ENCODE measurements around the gene SLC2A11.

The SLC2A11 gene

DNA sequence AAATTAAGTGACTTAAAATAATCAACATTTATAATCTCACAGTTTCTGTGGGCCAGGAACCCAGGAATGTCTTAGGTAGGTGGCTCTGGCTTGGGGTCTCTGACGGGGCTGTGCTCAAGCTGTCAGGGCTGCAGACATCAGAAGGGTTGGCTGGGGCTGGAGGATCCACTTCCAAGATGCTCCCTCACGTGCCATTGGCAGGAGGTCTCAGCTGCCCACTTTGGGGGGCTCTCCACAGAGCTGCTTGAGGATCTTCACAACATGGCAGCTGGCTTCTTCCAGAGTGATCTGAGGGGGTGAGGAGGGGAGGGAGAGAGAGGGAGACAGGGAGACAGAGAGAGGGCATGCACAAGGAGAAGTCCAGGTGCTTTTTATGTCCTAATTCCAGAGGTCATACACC, 18.1 kb downstream of the SLC2A11 start:
- Mint-ChIP-seq H3K36me3 (ENCODE audit: low read depth) (peaks cover 59% of the 10 kb centered on the region), H3K4me3 (no peak overlapping the region), H3K9me3 (no peaks in the 10 kb centered on the region), H3K27ac (no peak overlapping the region), H3K27me3 (ENCODE audit: low read depth, poor library complexity) (peaks cover 7% of the 10 kb centered on the region), H3K4me1 (peaks cover 12% of the 10 kb centered on the region)
- no peak for DNase-seq
- TF ChIP-seq, protein P1, sequence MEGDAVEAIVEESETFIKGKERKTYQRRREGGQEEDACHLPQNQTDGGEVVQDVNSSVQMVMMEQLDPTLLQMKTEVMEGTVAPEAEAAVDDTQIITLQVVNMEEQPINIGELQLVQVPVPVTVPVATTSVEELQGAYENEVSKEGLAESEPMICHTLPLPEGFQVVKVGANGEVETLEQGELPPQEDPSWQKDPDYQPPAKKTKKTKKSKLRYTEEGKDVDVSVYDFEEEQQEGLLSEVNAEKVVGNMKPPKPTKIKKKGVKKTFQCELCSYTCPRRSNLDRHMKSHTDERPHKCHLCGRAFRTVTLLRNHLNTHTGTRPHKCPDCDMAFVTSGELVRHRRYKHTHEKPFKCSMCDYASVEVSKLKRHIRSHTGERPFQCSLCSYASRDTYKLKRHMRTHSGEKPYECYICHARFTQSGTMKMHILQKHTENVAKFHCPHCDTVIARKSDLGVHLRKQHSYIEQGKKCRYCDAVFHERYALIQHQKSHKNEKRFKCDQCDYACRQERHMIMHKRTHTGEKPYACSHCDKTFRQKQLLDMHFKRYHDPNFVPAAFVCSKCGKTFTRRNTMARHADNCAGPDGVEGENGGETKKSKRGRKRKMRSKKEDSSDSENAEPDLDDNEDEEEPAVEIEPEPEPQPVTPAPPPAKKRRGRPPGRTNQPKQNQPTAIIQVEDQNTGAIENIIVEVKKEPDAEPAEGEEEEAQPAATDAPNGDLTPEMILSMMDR (IDR thresholded peaks at IDR 0.05), result no peak

DNA sequence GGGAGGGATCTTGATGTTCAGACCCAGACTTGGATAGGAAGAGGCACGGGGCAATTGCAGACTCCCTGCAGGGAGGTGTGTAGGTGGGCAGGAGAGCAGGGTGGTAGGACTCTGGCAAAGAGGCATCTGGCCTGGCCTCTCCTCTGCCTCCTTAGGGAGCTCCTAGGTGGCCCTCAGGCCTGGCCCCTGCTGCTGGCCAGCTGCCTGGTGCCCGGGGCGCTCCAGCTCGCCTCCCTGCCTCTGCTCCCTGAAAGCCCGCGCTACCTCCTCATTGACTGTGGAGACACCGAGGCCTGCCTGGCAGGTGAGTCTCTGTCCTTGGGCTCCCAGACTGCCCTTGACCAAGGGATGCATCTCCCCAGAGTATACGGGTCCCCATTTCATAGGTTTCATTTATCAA, 19.9 kb downstream of the SLC2A11 start:
- TF ChIP-seq, protein P1 (IDR thresholded peaks at IDR 0.05), result no peak
- no peak for DNase-seq
- Mint-ChIP-seq H3K36me3 (ENCODE audit: low read depth) (peaks cover 75% of the 10 kb centered on the region), H3K27me3 (ENCODE audit: low read depth, poor library complexity) (peaks cover 7% of the 10 kb centered on the region), H3K9me3 (no peaks in the 10 kb centered on the region), H3K27ac (no peak overlapping the region), H3K4me1 (peaks cover 12% of the 10 kb centered on the region), H3K4me3 (no peak overlapping the region)

DNA sequence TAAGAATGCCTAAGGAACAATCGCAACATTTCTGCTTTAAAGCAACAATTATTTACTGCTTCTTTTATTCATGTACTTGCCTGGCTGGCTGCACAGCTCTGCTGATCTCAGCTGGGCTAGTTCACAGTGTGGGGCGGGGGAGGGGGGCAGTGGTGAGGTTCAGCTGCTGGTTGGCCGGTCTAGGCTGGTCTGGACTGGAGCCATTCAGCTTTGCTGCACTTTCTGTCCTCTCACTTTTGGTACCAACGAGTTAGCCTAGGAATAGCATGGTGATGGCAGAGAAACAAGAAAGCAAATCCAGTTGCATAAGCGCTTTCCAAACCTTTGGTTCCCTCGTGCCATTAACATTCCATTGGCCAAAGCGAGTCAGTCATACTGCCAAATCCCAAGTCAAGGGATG, 20.5 kb downstream of the SLC2A11 start:
- TF ChIP-seq, protein P1 (IDR thresholded peaks at IDR 0.05), result no peak
- peaks cover 12% of the 10 kb centered on the region for H3K4me1 Mint-ChIP-seq
- H3K36me3 Mint-ChIP-seq (ENCODE audit: low read depth), result peaks cover 75% of the 10 kb centered on the region
- no peak overlapping the region for H3K27ac Mint-ChIP-seq
- peaks cover 7% of the 10 kb centered on the region for H3K27me3 Mint-ChIP-seq (ENCODE audit: low read depth, poor library complexity)
- H3K4me3 Mint-ChIP-seq, result no peak overlapping the region
- no peaks in the 10 kb centered on the region for H3K9me3 Mint-ChIP-seq
- DNase-seq, result no peak

DNA sequence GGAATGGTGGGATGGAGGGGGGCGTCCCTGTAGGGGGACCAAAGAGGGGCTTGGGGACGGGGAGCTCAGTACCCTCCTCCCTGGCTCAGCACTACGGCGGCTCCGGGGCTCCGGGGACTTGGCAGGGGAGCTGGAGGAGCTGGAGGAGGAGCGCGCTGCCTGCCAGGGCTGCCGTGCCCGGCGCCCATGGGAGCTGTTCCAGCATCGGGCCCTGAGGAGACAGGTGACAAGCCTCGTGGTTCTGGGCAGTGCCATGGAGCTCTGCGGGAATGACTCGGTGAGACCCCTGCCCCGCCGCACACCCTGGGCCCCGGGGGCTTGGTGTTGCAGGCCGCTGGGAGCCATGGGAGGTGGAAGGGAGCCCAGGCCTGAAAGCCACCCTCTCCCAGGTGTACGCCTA, 24.7 kb downstream of the SLC2A11 start:
- no peak for DNase-seq
- H3K27ac Mint-ChIP-seq, result no peak overlapping the region
- no peak overlapping the region for H3K4me3 Mint-ChIP-seq
- H3K9me3 Mint-ChIP-seq, result no peaks in the 10 kb centered on the region
- H3K27me3 Mint-ChIP-seq (ENCODE audit: low read depth, poor library complexity), result peaks cover 4% of the 10 kb centered on the region
- H3K4me1 Mint-ChIP-seq, result peaks cover 12% of the 10 kb centered on the region
- peaks cover 57% of the 10 kb centered on the region for H3K36me3 Mint-ChIP-seq (ENCODE audit: low read depth)
- TF ChIP-seq, protein P1 (IDR thresholded peaks at IDR 0.05), result no peak

DNA sequence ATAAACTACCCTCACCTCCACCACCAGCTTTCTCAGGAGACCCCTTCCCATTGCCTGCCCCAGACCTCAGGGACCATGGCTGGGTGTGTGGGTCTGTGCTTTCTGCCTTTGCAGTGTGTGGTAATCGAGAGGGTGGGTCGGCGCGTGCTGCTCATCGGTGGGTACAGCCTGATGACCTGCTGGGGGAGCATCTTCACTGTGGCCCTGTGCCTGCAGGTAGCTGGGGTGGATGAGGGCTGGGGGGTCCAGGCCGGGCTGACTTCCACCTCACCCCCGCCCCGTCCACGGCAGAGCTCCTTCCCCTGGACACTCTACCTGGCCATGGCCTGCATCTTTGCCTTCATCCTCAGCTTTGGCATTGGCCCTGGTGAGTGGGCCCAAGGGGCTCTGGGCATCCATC, 26.0 kb downstream of the SLC2A11 start:
- no peaks in the 10 kb centered on the region for H3K9me3 Mint-ChIP-seq

DNA sequence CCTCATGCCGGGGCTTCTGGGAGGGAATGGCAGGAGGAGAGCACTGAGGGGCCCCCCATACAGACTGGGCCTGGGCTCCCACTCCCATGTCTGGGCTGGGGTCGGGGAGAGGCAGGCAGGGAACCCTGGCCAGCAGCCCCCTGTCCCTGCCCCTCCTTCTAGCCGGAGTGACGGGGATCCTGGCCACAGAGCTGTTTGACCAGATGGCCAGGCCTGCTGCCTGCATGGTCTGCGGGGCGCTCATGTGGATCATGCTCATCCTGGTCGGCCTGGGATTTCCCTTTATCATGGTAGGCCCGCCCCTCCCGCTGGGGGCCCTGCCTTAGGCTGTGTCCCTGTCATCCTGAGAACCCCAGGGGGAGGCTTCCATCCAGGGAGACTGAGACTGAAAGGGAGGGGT, 26.5 kb downstream of the SLC2A11 start:
- H3K27ac Mint-ChIP-seq, result no peak overlapping the region
- DNase-seq, result peak; percentile 27
- peaks cover 4% of the 10 kb centered on the region for H3K27me3 Mint-ChIP-seq (ENCODE audit: low read depth, poor library complexity)
- H3K4me1 Mint-ChIP-seq, result no peaks in the 10 kb centered on the region
- H3K9me3 Mint-ChIP-seq, result no peaks in the 10 kb centered on the region
- H3K36me3 Mint-ChIP-seq (ENCODE audit: low read depth), result peaks cover 46% of the 10 kb centered on the region
- TF ChIP-seq, protein P1 (IDR thresholded peaks at IDR 0.05), result no peak
- no peak overlapping the region for H3K4me3 Mint-ChIP-seq

More for the DNA sequence above, 26.0 kb downstream of the SLC2A11 start:
- TF ChIP-seq, protein P1 (IDR thresholded peaks at IDR 0.05), result no peak
- no peak overlapping the region for H3K27ac Mint-ChIP-seq
- H3K36me3 Mint-ChIP-seq (ENCODE audit: low read depth), result peaks cover 49% of the 10 kb centered on the region
- H3K4me3 Mint-ChIP-seq, result no peak overlapping the region
- no peak for DNase-seq
- H3K4me1 Mint-ChIP-seq, result peaks cover 2% of the 10 kb centered on the region
- H3K27me3 Mint-ChIP-seq (ENCODE audit: low read depth, poor library complexity), result peaks cover 4% of the 10 kb centered on the region

Data from nephron progenitor cell (in vitro differentiated cells).